Measurements from ENCODE around the gene WDR91.

DNA sequence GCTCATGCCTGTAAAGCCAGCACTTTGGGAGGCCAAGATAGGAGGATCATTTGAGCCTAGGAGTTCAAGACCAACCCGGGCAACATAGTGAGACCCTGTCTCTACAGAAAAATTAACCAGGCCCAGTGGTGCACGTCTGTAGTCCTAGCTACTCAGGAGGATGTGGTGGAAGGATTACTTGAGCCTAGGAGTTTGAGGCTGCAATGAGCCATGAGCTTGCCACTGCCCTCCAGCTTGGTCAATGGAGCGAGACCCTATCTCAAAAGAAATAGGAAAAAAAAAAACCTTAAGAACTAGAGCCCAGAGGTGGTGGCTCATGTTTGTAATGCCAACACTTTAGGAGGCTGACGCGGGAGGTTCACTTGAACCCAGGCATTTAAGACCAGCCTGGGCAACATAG, 24.5 kb upstream of the WDR91 start:
- TF ChIP-seq, protein P1, sequence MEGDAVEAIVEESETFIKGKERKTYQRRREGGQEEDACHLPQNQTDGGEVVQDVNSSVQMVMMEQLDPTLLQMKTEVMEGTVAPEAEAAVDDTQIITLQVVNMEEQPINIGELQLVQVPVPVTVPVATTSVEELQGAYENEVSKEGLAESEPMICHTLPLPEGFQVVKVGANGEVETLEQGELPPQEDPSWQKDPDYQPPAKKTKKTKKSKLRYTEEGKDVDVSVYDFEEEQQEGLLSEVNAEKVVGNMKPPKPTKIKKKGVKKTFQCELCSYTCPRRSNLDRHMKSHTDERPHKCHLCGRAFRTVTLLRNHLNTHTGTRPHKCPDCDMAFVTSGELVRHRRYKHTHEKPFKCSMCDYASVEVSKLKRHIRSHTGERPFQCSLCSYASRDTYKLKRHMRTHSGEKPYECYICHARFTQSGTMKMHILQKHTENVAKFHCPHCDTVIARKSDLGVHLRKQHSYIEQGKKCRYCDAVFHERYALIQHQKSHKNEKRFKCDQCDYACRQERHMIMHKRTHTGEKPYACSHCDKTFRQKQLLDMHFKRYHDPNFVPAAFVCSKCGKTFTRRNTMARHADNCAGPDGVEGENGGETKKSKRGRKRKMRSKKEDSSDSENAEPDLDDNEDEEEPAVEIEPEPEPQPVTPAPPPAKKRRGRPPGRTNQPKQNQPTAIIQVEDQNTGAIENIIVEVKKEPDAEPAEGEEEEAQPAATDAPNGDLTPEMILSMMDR (IDR thresholded peaks at IDR 0.05; ENCODE audit: low read depth, low read length, missing input control), result no peak
- TF ChIP-seq, protein P2, sequence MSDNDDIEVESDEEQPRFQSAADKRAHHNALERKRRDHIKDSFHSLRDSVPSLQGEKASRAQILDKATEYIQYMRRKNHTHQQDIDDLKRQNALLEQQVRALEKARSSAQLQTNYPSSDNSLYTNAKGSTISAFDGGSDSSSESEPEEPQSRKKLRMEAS (IDR thresholded peaks at IDR 0.05), result no peak
- TF ChIP-seq SP1 (IDR thresholded peaks at IDR 0.05), result no peak
- TF ChIP-seq JUND (IDR thresholded peaks at IDR 0.05), result no peak

Data from liver (tissue), 3 donors.